HPDE6-E6E7 (cell line): ENCODE measurements around the gene GABRR3.
A peak's percentile ranks its signal among the peaks of the same experiment; 100 is the strongest.
"Not testable (repeated sequence)": the region's sequence is repeated elsewhere in the genome, so short reads cannot be mapped to it uniquely, and the experiment has no call there.

Experiments used
- DNase-seq: peaks from one replicate; pipeline ENCODE4 v3.0.0; 2011; ENCODE audit warnings: missing footprints; ENCODE audit errors: extremely low spot score

GABRR3 gene

DNA sequence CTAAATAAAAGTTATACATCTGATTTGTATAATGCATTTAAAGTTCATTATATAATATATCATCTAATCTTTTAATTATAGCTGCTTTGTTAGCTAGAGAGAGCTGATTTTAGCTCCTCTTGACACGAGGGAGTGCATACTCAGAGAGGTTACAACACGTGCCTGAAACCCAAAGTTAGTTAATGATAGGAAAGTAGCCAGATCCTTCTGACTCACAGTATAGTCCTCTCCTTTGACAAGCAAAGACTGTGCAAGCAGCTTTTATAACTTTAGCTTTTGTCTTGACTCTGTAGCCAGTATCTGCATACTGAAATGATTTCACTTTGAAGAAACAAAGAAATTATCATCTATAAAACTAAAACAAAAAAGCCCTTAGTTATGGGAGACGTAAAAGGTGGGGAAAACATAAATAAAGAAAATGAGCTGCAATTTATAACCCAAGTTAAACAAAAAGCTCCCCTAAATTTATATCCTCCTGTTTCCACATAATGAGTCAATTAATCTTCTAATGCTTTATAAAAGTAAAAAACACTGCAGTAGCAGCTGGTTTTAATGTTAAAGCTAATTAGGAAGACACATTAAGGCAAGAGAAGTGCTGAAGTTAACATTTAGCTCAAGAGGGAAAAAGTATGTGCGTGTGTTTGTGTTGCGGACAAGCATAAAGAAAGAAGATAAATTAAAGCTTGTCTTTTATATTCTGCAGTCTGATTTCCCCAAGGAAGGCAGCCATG is 13.1 kb downstream of the GABRR3 start:
- DNase-seq = peak; percentile 38

DNA sequence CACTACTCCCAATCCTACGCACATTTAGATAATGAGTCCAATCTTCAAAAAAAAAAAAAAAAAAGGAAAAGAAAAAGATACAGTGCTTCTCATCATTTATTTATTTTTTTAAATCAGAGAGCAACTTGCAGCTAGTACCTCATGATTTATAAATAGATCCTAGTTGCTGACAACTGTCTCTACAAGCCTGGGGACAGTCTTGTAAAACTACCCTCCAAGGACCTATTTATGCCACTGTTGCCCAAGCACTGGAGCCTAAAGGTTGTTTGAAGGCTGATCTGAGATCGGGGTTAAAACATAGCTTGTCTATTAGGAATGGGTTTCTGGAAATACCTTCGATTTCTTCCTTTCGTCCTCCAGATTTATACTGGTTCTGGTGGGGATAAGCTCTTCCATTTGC is 14.7 kb downstream of the GABRR3 start:
- DNase-seq = no peak

DNA sequence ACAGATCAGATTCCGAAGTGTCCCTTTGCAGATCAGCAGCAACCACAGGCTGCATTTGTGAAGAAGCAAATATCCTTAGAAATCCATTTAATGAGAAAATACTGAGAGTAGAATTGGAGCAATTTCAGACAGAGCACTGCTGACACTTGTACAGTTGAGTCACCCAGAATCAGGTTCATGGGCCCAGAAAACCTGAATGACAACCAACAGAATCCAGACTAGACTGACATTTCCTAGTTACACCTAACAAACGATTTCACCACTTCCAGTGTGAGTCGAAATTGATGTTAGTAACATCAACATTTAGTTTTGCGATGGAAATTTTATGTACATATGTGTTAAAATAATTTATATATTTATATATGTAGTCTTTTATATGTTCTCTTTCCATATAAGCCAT is 16.8 kb downstream of the GABRR3 start:
- DNase-seq = peak; percentile 11

- DNase-seq = no peak
Measured at GRCh38 chr3:98014268-98014585, 20.9 kb downstream of the GABRR3 start.

DNA sequence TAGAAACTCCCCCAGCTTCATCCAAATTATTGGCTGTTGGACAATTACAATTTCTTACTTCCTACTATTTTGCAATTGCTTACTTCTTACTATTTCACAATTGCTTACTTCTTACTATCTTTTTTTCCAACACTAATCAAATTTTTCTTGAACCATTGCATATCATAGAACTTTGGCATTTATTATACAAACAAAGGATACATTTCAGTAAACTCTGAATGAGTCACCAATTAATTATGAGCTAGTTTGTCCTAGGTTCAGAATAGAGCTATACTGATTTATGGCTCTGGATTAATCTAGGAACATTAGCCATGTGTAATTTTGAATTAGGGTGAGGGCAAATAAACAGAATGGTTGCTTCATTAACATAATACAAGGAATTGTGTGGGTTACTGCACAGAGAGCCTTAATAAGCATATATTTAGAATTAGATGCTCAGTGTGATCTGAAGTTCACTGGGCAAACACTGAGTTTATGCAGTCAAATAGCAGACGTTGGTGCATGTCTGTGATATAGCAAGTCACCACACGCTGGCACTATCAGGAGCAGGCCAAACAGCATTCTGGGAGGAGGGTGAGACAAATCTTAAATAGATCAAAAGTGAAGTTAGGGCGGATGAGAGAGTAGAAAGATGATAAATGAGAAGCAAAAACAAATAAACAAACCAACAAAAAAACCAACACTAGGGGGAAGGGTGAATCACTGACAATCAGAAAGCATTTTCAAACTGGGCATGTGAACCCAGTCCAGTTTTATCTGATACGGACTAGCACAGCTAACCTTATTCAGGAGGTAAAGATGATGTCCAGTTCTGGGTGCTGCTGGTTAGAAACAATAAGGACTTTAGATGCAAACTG is 21.5 kb downstream of the GABRR3 start:
- DNase-seq = peak; percentile 54

DNA sequence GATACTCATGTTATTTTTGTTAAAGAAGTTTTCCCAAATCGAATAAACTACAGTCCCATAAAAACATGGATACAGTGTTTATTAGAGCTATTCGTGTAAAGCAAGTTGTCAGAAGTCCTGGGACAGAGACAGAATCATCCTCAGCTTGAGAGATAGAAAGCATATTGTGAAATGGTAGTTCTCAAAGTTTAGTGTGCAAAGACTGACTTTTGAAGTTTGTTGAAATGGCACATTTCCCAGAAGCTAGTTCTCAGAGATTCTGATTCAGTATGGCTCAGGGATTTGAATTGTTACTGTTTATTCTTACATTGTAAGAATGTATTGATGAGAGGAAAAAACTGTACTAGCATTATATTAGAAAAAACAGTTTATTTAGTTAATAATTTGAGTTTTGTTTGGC is 22.1 kb downstream of the GABRR3 start:
- no peak for DNase-seq

- not testable (repeated sequence) for DNase-seq
Measured at GRCh38 chr3:98010883-98011449, 24.1 kb downstream of the GABRR3 start.

DNA sequence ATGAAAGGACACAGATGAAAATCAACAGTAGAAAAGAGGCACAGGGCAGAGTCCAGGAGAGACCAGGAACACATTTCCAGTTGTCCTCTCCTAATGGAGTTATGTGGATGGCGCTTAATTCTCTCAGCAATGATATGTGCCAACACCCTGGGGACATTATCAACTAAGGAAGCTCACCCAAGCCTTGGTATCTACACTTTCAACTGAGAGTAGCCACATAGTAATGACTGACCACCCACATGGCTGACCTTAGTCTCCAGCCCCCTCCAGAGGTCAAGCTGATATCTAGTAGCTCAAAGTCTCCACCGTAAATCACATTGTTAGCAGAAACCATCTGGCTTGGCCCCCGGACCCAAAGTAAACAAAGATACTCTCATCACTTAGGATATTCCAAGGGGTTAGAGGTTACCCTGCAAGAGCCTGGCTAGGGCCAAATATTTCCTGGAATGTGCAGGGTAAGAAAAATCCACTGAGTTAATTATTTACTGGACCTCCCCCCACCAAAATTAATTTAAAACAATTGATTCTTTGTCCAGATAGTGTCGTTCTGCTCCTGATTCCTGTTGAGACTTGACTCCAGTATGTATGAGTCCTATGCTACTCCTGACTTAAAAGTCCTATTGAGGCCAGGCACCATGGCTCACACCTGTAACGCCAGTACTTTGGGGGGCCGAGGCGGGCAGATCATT is 24.8 kb downstream of the GABRR3 start:
- DNase-seq = no peak

- DNase-seq = no peak
Measured at GRCh38 chr3:98008855-98009254, 26.3 kb downstream of the GABRR3 start.

GRCh38 chr3:98005438-98005837 is 29.7 kb downstream of the GABRR3 start:
- no peak for DNase-seq

GRCh38 chr3:98004721-98005120 is 30.4 kb downstream of the GABRR3 start:
- no peak for DNase-seq

GRCh38 chr3:98003306-98003969 is 31.7 kb downstream of the GABRR3 start:
- DNase-seq = no peak

- no peak for DNase-seq
Measured at GRCh38 chr3:98002717-98003116, 32.4 kb downstream of the GABRR3 start.

DNA sequence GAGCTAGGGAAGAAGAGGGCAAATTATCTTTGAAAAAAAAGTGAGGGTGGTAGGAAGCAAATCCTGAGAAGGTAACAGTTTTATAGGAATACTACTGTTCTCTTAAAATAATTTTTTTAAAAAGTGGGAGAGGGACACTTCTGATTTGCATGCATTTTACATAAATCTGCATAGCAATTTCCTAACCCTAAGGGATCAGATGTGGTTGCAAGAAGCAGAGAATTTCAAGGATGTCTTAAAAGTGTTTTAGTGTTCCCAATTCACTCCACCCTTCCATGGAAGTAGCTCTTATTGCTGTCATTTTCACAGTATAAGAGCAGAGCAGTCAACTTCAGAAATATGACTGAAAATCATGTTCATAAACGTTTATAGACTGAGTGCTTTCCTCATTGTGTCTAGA is 35.1 kb downstream of the GABRR3 start:
- no peak for DNase-seq

GRCh38 chr3:97999103-97999502 is 36.0 kb downstream of the GABRR3 start:
- no peak for DNase-seq

DNA sequence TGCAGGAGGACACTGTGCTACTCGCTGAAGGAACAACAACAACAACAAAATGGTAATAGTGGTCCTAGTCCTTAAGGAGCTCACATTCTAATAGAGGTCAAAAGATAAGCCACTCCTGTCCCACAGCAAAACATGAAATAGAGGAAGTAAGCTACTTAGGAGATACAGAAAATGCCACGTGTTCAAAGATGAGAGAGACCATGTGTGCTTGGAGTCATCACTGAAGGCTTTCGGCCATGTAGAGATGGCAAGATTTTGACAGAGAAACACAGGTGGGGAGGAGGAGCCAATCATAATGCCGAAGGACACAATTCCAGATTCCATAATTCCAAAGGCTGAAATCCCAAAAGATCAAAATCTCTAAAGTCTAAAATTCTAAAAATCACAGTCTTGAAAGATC is 38.1 kb downstream of the GABRR3 start:
- DNase-seq = no peak

GRCh38 chr3:97994328-97994945 is 40.7 kb downstream of the GABRR3 start:
- DNase-seq = no peak

- no peak for DNase-seq
Measured at GRCh38 chr3:97993526-97993925, 41.6 kb downstream of the GABRR3 start.

GRCh38 chr3:97992547-97993173 is 42.5 kb downstream of the GABRR3 start:
- DNase-seq = no peak

GRCh38 chr3:97991293-97991682 is 43.8 kb downstream of the GABRR3 start:
- DNase-seq = no peak
